ENCODE results near the gene ALDH3A1.
"Not testable (repeated sequence)": the region's sequence is repeated elsewhere in the genome, so short reads cannot be mapped to it uniquely, and the experiment has no call there.

The ALDH3A1 gene

DNA sequence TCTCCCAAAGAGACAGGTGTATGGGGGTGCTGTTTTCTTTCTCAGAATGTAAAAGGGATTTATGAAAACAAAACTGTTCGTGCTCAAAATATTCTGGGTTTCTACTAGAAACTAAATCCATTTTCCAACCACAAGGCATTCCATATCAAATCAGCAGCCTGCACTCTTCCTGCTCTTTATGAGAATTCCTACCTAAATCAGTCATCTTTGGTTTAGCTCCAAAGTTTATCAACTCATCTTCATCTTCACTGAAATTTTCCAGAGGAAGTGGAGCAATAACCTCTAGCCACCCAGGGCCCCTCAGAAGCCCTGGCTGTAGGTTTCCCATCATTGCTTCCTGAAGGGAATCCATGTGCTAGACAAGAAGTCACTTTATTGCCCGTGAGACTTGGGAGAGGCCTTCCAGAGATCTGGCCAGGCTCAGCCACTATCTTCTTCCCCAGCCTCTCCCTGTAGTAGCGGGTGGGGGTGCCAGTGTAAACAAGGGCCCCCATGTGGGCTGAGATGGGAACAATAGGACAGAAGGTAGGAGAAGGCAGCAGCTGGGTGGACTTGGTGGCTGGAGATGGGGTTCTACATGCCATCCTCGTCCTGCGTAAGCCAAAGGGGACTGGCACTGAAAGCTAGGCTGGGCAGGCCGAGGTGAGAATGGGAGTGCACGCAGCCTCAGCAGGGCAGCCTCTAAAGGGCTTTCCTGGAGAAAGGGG is 22.0 kb upstream of the ALDH3A1 start:
- in situ Hi-C loops (cut with HindIII; ENCODE audit: low pct_unique_long_range_greater_than_20kb, low sequenced_read_pairs), result no loop called here
- TF ChIP-seq JUND (IDR thresholded peaks at IDR 0.05; ENCODE audit: low read depth), result no peak
- DNase-seq (ENCODE audit: low read depth in 1 of 2, low spot score in 1 of 2), result no peak

DNA sequence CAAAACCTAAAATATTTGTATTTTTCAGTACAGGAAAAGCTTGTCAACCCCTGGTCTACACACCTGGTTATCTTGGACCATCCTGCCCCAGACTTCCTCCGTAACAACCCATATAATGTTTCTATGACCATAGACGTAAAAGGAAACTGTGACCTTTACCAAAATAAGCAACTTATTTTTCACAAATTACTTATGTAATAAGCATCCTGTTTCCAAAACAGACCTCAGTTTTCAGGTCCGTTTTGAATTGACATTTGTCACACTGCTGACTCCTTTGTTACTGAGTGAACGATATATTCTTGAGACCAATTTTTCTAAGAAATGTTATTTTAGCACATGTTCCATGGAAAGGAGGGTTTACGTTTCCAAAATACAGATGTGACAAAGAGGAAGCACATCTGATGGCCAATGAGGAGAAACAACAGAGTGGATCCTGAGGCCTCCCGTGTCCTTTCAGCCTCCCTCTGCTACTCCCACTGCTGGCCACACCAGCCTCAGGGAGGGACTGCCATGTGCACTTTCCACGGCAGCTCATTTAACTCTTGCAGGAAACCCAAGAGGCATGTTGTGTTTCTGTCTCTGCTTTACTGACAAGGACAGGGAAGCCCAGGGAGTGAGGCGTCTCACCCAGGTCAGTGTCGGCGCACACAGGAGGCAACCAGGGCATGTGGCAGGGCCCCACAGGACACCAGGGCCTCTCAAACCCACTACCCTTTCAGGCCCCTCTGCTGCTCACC is 20.1 kb upstream of the ALDH3A1 start:
- DNase-seq (ENCODE audit: low read depth in 1 of 2, low spot score in 1 of 2), result no peak

DNA sequence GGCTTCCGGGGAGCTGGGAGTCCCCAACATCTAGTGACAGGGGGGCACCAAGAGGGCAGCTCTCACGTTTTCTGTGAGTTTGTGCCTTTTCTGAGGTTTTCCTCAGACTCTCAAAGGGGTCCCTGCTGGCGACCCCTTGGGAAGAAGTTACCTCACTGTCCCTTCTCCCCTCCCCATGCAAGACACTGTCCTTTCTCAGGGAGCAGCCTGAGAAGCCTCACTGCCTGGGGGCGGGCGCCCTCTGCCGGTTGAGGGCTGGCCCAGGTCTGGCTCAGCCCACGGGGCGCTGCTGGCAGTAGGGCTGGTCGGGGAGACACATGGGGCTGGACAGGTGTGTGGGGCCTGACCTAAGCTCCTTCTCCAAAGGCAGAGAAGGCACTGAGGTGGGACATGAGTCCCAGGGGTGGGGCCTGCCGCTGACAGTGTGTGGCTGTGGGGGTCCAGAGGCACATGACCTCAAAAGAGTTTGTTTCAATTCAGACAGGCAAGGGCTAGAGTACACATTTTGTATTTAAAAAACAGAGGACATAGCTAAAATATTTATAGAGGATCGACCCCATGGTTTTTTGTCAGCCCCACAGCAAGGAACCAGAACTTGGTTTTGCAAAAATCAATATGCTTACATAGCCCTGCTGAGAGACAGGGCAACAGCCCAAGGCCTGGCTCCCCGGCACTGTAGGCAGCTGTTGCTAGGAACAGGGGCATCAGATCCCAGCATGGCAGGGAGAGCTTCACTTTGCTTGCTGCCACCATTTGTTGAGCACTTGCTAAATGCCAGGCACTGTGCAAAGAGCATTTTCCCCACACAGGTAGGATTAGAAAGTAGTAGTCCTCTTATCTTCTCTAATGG is 18.5 kb upstream of the ALDH3A1 start:
- no peak for TF ChIP-seq JUND (IDR thresholded peaks at IDR 0.05; ENCODE audit: low read depth)
- DNase-seq (ENCODE audit: low read depth in 1 of 2, low spot score in 1 of 2), result peak; percentile 81 to 82
- in situ Hi-C loops (cut with HindIII; ENCODE audit: low pct_unique_long_range_greater_than_20kb, low sequenced_read_pairs), result no loop called here

More for the DNA sequence above, 20.1 kb upstream of the ALDH3A1 start:
- in situ Hi-C loops (cut with HindIII; ENCODE audit: low pct_unique_long_range_greater_than_20kb, low sequenced_read_pairs), result no loop called here
- TF ChIP-seq JUND (IDR thresholded peaks at IDR 0.05; ENCODE audit: low read depth), result no peak

DNA sequence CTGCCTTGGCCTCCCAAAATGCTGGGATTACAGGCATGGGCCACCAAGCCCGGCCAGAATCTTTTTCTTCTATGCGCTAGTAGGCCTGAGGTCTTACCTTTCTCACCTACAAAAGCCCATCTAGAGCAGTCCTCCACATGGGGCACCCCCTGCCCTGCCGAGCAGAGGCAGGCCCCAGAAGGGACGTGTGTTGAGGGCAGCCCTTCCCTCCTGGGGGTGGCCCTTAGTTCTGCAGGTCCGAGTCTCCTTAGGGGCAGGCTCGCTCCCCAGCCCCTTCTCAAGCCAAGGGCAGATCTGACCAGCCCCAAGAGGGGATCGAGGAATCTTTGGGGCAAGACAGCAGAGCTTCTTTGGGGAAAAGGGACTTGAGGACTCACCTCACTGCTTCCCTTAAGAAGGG is 17.9 kb upstream of the ALDH3A1 start:
- TF ChIP-seq JUND (IDR thresholded peaks at IDR 0.05; ENCODE audit: low read depth), result no peak
- in situ Hi-C loops (cut with HindIII; ENCODE audit: low pct_unique_long_range_greater_than_20kb, low sequenced_read_pairs), result no loop called here
- DNase-seq (ENCODE audit: low read depth in 1 of 2, low spot score in 1 of 2), result no peak

DNA sequence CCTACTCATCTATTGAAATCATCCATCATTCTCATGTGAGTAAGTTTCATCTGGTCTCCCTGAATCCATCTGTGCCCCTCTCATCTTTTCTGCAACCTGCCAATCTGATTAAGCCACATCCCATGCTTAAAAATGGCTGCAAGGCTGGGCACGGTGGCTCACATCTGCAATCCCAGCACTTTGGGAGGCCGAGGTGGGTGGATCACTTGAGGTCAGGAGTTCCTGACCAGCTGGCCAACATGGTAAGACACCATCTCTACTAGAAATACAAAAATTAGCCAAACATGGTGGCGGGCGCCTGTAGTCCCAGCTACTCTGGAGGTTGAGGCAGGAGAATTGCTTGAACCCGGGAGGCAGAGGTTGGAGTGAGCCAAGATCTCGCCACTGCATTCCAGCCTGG is 15.9 kb upstream of the ALDH3A1 start:
- in situ Hi-C loops (cut with HindIII; ENCODE audit: low pct_unique_long_range_greater_than_20kb, low sequenced_read_pairs); DNase-seq (ENCODE audit: low read depth in 1 of 2, low spot score in 1 of 2): not testable (repeated sequence)

DNA sequence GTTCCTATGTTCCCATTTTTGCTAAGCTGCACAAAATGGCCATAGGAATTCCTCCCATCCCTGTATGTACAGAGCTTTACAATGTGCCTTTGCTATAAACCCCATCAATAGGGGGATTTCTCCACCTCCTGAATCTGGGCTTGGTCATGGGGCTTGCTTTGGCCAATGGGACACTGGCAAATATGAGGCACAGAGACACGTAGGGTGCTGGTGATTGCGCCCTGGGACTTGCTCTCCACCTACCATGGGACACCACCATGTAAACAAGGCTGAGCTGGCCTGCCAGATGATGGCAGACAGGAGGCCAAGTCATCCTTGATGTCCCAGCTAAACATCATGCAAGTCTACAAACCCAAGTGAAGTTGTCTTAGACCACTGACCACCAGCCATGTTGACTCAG is 15.3 kb upstream of the ALDH3A1 start:
- in situ Hi-C loops (cut with HindIII; ENCODE audit: low pct_unique_long_range_greater_than_20kb, low sequenced_read_pairs), result no loop called here
- no peak for DNase-seq (ENCODE audit: low read depth in 1 of 2, low spot score in 1 of 2)
- TF ChIP-seq JUND (IDR thresholded peaks at IDR 0.05; ENCODE audit: low read depth), result no peak

DNA sequence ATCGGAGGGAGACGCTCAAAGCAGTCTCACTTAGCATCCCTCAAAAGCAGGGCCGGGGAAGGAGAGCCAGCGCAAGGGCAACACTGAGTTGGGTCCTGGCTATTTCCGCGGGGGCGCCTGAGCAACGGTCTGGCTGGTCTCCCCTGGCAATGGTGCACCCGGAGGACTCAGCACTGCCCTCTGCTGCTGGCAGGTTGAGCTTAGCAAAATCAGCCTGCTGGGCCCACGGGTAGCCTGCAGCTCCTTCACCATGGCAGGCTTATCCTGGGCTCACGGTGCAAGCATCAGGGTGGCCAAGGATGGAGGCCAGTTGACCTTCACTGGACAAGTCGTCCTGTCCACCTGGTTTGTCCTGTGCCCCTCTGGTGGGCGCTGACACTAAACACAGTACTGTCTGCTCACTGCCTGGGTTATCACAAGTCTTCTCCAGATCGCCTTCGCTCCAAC is 14.4 kb upstream of the ALDH3A1 start:
- DNase-seq (ENCODE audit: low read depth in 1 of 2, low spot score in 1 of 2), result peak; percentile 63 to 75
- in situ Hi-C loops (cut with HindIII; ENCODE audit: low pct_unique_long_range_greater_than_20kb, low sequenced_read_pairs), result no loop called here

DNA sequence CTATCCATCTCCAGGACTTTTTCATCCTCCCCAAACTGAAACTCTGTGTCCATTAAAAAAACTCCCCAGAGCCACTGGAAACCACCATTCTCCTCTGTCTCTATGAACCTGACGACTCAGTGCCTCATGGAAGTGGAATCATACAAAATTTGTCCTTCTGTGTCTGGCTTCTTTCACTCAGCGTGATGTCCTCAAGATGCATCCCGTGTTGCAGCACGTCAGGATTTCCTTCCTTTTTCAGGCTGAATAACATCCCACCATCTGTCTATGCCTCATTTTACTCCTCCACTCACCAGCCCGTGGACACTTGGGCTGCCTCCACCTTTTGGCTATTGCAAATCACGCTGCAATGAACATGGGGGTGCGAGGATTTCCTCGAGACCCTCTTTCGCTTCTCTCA is 12.6 kb upstream of the ALDH3A1 start:
- TF ChIP-seq JUND (IDR thresholded peaks at IDR 0.05; ENCODE audit: low read depth), result no peak
- in situ Hi-C loops (cut with HindIII; ENCODE audit: low pct_unique_long_range_greater_than_20kb, low sequenced_read_pairs), result no loop called here
- DNase-seq (ENCODE audit: low read depth in 1 of 2, low spot score in 1 of 2), result no peak

More for the DNA sequence above, 14.4 kb upstream of the ALDH3A1 start:
- no peak for TF ChIP-seq JUND (IDR thresholded peaks at IDR 0.05; ENCODE audit: low read depth)

DNA sequence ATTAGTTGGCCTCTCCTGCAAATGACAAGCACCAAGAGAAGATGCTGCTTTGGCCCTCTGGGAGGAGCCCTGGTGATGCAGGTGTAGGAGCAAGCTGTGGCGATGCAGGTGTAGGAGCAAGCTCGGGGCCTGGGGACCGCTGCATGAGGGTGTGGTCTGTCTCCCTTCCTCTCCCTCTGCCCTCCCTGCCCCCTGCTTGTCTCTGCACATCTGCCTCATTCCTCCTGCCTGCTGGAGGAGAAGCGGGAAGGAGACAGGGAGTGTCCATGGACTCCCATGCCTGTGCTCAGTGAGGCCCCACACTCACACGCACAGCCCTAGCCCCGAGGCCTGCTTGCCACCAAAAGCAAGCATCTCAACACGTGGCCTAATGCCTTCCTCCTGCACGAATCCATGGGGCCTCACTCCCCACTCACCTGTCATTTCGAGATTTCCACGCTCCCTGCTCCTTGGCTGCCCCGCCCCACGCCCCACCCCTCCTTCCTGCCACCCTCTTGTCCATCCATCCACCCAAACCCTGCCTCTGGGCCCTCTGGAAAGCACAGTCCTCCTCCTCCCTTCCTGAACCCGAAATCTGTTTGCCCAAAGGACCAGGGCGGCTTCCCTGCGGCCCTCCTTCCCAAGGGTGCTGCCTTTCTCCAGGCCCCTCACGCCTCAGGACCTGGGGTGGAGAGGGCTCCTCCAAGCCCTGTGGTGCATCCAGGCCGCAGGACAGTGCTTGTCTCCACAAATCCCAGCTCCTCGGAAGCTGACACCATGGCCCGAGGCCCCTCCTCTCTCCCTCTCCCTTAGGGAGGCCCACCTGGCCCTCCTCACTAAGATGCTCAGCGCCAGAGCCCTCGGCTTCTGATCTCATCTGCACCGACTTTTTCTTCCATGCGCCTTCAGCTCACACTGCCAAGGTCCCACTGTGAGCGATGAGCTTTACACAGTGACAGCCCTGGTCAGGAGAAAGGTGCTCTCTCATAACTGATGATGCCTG is 11.8 kb upstream of the ALDH3A1 start:
- no peak for DNase-seq (ENCODE audit: low read depth in 1 of 2, low spot score in 1 of 2)
- TF ChIP-seq JUND (IDR thresholded peaks at IDR 0.05; ENCODE audit: low read depth), result no peak
- in situ Hi-C loops (cut with HindIII; ENCODE audit: low pct_unique_long_range_greater_than_20kb, low sequenced_read_pairs), result no loop called here

DNA sequence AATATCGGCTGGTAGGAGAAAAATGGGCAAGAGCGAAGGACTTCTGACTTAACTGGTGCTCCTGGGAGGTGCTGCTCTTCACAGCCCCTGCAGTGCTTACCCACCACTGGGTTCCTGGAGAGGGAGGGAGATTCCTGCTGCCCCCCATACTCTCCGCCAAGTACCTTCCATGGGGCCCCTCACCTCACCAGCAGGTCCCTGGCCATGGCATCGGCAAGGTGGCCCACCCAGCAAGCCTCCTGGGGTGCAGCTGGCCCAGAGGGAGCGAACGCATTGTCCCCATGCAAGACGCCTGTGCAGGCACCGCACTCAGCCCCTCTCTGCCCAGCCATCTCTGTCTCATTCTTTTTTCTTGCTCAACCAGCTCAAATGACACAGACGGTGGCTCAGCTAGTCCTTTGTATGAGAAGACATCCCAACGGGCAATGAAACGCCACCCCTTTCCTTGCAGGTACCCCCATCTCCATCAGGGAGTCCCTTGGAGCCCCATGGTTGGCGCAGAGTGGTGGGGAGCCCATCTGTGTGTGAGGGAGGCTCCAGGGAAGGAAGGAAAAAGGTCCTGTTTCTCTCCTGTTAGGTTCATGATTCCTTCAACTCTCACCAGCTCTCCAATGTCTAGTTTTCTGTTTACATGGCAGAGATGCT is 9.6 kb upstream of the ALDH3A1 start:
- TF ChIP-seq JUND (IDR thresholded peaks at IDR 0.05; ENCODE audit: low read depth), result no peak
- no peak for DNase-seq (ENCODE audit: low read depth in 1 of 2, low spot score in 1 of 2)
- in situ Hi-C loops (cut with HindIII; ENCODE audit: low pct_unique_long_range_greater_than_20kb, low sequenced_read_pairs), result no loop called here

DNA sequence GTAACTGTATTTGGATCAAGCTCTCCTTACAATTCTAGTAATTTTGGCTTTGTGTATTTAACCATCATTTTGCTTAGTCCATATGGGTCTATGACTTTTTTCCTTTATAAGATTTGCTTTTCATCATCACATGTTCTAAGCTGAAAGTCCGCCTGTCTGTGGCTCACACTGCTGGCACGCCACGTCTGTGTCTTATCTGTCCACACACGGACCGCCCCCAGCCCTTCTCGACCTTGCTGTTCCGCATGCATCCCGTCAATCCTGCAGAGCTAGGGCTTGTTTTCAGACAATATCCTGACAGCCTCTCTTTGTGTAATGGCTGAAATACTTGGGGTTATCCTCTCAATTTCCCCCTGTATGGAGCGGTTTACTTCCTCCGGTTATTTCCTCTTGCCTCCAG is 8.4 kb upstream of the ALDH3A1 start:
- DNase-seq (ENCODE audit: low read depth in 1 of 2, low spot score in 1 of 2), result no peak
- no peak for TF ChIP-seq JUND (IDR thresholded peaks at IDR 0.05; ENCODE audit: low read depth)
- in situ Hi-C loops (cut with HindIII; ENCODE audit: low pct_unique_long_range_greater_than_20kb, low sequenced_read_pairs), result no loop called here
